Stimulated activated CD4-positive, alpha-beta T cell treated with anti-CD3 and anti-CD28 coated beads, Interleukin-4, amount 100 ng/mL, for 48 hours (primary cell): ENCODE results near the gene KRTAP10-11.
"Not testable (repeated sequence)": the region's sequence is repeated elsewhere in the genome, so short reads cannot be mapped to it uniquely, and the experiment has no call there.

ENCODE experiments used
- DNase-seq, 2 donors: peaks; one replicate each; pipeline ENCODE4 v3.0.0-alpha.2; 2020; ENCODE audit warnings: low read depth in 2 of 2

The KRTAP10-11 gene

DNA sequence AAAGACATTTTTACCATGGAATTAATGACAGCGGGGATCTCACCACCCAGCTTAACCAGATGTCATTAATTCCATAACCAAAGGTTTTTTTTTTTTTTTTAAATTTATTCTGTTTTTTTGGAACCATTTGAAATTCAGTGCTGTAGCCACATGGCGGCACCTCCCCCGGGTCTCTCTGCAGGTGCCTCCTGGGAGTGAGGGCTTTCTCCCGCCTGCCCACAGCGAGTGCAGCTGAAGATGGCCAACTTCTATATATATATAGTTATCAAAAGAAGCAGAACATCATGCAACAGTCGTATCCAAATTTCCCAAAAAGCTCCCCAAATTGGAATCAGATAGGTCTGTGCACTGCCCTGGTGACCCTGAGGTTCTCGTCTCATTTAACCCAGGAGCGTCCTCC is 30.7 kb upstream of the KRTAP10-11 start:
- no peak for DNase-seq

DNA sequence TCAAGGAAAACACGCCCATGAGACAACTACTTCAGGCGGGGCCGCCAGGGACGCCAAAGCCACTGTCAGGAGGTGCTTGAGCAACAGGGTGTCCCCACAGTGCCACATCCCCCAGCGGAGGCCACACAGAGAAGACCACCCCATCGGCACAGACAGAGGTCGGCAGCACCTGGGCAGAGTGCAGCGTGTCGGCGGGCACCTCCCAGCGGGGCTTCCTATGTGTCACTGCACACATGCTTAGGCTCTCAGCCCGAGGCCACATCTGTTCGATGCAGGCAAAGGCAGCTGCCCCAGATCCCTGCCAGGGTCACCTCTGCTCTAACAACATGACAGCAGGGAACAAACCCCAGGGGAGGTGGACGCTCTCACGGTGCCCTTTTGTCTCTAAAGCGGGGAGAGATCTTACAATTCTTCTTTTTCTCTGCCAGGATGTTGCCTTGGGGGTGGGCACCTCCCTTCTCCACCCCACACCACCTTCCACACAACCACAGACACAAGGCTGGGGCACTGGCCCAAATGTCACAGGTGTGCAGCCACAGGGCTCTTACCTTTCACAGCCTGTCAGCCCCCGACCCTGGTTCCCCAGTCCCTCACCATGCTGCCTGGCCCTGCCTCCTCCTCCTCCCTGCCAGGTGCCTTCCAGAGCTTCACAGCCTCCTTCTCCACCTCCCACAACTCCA is 30.2 kb upstream of the KRTAP10-11 start:
- DNase-seq, result no peak

DNA sequence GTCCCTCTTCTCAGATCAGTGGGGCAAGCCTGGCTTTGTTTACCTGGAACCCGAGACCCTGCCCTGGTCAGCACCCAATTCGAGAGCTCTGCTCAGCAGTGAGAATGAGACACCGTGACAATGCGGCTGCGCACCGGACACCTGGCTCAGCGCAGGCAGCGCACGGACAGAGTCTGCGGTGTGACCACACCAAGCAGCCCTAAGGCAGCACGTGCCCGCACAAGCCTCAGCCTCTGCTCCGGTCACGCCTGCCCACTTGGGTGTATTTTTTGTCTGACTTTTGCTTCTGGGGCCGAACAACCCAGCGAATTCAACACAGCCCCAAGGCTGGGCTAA is 29.7 kb upstream of the KRTAP10-11 start:
- no peak for DNase-seq

DNA sequence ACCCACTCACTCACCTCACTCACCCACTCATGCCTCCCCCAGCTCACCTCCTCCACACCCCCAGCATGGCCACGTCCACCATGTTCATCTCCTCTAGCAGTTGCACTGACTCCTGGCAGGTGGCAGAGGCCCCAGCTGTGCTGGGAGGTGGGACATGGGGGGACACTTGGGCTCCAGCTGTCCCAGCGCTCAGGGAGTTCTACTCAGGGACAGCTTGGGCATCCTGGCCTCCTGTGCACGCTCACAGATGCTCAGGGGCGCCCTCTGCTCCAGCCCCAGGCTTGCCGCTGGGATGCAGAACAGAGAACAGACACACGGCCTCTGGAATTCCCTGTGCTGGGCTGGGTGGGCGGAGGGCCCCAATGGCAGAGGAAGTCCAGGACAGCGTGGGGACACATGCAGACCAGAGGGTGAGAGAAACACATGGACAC is 29.1 kb upstream of the KRTAP10-11 start:
- no peak for DNase-seq

DNA sequence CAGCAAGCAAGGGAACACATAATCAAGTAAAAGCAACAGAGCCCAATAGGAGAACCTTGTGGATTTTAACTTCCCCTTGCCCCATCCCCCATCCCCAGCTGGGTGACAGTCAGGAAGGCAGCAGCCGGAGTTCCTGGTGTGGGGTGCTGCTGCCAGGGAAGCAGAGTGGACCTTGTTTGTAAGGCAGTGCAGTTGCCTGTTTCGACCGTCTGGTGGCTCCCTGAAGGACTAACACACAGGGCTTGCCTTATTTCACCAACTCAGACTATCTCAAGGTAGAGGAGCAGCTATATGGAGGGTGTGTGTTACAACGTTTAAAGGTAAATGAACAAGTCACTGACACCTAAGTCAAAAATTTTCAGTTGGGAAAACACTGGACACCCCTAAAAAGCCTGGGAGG is 27.7 kb upstream of the KRTAP10-11 start:
- DNase-seq, result no peak

DNA sequence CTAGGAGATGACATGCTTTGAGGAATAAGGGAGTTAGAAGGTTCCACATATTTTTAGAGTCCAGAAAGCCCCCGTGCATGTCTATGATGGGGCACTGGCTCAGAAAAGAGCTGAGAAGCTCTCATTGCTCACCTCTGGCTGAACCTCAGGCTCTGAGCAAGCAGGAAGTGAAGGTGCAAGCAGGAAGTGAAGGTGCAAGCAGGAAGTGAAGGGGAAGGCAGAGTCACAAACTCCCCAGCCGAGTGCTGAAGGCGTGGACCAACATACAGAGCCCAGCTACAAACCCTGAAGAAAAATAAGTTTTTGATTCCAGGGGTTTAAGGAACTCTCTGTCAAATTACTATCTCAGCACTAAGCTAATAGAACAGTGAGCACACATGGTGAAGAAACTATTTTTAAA is 27.3 kb upstream of the KRTAP10-11 start:
- peak; percentile 22 to 30 for DNase-seq

DNA sequence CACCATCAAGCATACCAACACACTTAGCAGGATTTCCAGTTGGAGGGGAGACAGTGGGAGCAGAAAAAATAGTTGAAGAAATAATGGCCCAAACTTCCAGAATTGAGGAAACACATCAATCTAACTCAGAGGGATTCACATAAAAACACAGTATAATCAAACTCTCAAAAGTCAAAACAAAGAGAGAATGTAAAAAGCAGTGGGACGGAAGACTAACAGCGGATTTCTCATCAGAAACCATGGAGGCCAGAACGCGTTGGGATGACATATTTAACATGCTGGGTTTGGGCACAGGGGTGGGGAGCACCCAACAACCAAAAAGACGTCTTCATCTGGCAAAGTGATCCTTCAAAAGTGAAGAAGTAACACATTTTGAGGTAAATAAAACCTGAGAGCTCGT is 26.3 kb upstream of the KRTAP10-11 start:
- DNase-seq, result no peak

DNA sequence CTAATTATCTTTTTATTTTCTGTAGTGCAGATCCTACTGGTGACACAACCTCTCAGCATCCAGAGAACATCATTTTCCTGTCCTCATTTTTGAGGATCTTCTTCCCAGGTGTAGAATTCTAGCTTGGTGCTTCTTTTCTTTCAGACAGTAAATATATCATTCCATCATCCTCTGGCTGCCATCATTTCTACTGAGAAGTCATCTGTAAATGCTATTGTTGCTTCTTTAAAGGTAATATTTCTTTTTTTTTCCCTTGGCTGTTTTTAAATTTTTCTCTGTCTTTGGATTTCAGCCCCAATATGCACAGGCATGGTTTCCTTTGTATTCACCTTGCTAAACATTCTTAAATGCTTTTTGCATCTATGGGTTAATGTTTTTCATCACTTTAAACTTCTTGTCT is 22.6 kb upstream of the KRTAP10-11 start:
- no peak for DNase-seq

DNA sequence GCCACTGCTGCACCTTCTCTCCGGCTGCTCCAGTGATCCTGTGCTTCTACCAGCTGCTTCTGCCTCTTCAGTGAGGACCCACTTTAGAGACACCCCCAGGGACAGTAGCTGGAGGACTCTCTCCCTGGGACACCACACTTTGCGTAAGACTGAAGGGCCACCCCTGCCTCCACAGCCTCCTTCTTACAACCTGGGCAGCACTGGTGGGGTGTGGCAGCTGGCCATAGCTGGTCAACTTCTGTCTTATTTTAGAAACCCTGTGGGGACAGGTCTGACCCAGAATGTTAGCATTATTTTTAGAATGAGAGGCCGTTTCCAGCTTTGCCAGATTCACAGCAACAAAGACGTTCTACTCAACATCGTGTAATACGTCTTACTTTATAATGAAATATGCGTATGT is 20.5 kb upstream of the KRTAP10-11 start:
- no peak for DNase-seq

DNA sequence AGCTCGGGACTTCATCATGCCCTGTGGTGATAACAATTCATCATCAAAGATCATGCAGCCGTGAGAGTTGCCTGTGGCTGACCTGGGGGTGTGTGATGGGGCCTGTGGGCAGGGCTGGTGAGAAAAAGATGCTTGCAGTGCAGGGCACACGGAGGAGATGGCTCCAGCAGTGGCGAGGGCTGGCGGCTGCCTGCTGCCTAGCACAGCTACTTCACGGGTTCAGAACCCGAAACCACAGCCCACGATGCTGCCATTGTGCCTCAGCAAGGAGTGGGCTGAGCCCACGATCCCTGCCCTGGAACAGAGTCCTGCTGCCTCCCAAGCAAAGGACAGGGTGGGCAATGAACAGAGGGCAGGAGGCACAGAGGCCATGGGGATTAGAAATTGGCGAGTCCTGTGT is 20.0 kb upstream of the KRTAP10-11 start:
- DNase-seq, result no peak

DNA sequence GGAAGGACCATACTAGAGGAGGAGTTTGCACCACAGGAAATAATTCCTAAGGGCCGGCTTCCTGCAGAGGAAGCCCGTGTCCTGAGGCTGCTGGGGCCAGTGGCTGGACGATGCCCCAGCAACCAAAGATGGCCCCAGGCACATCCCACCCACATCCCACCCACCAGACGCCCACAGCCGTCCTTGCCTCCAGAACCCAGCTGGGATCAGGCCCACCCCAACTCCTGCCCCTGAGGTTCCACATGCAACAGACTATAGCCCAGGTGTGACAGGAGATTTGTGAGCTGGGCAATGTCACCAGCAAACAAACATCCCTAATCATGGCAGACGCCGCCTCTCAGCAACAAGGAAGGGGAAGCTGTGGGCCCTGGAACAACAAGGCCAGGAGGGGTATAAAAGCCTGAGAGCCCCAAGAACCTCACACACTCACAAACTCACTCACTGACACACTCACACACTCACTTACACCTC is 19.5 kb upstream of the KRTAP10-11 start, which contains the start of gene KRTAP10-9:
Gene KRTAP10-9 (plus strand): TSS at position 421 of the 471 bp plus-strand sequence. CDS start 79 bp downstream, outside the sequence.
- no peak for DNase-seq

DNA sequence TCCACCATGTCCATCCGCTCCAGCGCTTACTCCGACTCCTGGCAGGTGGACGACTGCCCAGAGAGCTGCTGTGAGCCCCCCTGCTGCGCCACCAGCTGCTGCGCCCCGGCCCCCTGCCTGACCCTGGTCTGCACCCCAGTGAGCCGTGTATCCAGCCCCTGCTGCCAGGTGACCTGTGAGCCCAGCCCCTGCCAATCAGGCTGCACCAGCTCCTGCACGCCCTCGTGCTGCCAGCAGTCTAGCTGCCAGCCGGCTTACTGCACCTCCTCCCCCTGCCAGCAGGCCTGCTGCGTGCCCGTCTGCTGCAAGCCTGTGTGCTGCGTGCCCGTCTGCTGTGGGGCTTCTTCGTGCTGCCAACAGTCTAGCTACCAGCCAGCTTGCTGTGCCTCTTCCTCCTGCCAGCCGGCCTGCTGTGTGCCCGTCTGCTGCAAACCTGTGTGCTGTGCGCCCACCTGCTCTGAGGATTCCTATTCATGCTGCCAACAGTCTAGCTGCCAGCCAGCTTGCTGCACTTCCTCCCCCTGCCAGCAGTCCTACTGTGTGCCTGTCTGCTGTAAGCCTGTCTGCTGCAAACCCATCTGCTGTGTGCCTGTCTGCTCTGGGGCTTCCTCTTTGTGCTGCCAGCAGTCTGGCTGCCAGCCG is 18.9 kb upstream of the KRTAP10-11 start:
- not testable (repeated sequence) for DNase-seq

DNA sequence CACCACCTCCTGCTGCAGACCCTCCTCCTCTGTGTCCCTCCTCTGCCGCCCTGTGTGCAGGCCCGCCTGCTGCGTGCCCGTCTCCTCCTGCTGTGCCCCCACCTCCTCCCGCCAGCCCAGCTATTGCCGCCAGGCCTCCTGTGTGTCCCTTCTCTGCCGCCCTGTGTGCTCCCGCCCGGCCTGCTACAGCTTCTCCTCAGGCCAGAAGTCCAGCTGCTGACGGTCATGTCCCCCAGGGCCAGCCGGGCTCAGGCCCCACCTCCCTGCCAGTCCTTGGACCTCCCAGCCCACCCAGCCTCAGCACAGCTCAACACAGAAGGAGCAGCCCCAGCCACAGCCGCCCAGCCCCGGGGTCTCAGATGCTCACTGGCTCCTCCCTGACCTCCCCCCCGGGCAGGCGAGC is 18.4 kb upstream of the KRTAP10-11 start:
- not testable (repeated sequence) for DNase-seq

DNA sequence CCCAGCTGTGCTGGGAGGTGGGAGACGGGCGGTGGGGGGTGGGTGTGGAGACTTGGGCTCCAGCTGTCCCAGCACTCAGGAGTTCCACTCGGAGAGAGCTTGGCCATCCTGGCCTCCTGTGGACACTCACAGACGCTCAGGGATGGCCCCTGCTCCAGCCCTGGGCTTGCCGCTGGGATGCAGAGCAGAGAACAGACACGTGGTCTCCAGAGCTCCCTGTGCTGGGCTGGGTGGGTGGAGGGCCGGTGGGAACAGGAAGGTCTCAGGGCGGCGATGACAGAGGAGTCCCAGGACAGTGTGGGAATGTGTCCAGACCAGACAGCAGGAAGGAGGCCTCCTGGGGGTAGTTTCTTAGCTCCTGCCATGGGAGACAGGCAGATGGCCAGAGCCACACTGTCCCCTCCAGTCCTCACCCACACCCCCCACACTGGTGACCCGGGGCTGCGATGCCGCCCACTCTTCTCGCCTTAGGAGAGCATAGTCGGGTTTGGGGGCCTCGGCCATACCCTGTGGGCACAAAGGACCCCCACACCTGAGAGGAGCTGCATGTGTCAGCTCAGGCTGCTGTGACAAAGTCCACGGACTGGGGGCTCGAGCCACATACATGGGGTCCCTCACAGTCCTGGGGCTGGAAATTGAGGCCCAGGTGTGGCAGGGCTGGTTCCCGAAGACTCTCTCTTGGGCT is 17.4 kb upstream of the KRTAP10-11 start:
- DNase-seq, result no peak

DNA sequence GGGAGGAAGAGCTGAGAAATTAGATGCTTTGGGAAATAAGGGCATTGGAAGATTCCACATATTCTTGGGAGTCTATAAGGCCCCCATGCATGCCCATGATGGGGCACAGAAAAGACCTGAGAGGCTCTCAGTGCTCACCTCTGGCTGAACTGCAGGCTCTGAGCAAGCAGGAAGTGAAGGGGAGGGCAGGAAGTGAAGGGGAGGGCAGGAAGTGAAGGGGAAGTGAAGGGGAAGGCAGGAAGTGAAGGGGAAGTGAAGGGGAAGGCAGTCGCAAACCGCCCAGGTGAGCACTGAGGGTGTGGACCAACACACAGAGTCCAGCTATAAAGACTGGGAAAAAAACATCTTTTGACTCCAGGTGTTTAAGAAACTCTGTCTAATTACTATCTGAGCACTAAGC is 15.8 kb upstream of the KRTAP10-11 start:
- DNase-seq, result no peak

DNA sequence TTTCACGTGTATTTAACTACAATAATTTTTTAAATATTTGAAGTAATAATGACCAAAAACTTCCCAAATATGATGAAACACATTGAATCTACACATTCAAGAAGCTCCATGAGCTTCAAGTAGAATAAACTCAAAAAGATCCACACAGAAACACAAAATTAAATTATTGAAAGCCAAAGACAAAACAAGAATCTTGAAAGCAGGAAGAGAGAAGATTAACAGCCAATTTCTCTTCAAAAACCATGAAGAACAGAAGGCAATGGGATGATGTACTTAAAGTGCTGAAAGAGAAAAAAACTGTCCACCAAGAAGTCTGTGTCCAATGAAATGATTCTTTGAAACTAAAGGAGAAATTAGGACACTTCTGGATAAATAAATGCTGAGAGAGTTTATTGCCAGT is 14.1 kb upstream of the KRTAP10-11 start:
- DNase-seq, result no peak

DNA sequence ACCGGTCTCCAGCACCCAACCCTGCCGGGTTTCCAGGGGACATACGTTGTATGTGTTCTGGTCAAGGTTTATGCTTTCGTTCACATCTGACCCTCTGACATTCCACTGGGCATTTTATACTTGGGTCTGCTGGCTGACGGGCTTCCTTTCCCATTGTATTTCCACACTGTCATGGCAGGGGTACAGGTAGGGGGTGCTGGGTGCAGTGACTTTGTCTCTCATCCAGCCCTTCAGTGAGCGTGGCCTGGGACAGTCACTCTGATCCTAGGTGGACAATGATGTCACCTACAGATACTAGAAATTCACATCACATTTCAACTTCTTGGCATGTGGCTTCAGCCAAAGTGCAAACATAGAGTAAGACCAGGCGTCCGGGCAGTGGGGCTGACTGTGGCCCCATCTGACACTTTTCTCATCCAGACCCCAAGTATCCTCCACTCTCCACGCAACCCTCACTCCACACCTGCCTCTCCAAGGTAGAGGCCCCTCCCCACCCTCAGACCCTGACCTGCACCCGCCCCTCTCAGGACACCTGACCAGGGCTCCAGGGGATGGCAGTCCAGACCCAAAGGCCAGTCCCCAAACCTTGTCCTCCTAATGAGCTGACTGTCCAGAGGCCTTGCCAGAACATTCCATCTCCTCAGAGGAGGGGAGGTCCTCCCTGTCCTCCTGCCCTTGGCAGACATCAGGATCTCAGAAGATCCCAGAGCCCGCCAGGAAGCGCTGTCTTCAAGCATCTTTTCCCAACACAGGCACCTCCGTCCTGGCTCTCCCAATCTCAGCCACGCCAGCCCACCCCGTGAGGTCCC is 9.8 kb upstream of the KRTAP10-11 start:
- no peak for DNase-seq

DNA sequence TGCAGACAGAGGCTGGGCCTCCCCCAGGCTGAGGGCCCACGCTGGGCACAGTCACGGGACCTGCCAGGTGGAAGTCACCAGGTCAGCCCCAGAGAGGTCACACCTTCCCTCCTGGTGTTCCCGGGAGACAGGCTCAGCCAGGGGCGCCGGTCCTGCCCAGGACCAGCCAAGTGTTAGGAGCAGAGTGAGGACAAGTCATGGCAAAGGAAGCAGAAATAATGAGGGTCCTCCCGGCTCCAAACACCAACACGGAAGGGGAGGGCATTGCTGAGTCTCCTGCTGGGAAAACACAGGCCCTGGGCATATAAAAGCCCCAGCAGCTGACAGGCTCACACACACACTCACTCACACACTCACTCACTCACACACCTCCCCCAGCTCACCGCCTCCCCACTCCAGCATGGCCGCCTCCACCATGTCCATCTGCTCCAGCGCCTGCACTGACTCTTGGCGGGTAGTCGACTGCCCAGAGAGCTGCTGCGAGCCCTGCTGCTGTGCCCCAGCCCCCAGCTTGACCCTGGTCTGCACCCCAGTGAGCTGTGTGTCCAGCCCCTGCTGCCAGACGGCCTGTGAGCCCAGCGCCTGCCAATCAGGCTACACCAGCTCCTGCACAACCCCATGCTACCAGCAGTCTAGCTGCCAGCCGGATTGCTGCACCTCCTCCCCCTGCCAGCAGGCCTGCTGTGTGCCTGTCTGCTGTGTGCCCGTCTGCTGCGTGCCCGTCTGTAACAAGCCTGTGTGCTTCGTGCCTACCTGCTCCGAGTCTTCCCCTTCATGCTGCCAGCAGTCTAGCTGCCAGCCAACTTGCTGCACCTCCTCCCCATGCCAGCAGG is 9.0 kb upstream of the KRTAP10-11 start, which contains the start of gene KRTAP10-10:
Gene KRTAP10-10 (plus strand): TSS at position 339 of the 833 bp plus-strand sequence. CDS start 62 bp downstream, at position 401.
- no peak for DNase-seq

DNA sequence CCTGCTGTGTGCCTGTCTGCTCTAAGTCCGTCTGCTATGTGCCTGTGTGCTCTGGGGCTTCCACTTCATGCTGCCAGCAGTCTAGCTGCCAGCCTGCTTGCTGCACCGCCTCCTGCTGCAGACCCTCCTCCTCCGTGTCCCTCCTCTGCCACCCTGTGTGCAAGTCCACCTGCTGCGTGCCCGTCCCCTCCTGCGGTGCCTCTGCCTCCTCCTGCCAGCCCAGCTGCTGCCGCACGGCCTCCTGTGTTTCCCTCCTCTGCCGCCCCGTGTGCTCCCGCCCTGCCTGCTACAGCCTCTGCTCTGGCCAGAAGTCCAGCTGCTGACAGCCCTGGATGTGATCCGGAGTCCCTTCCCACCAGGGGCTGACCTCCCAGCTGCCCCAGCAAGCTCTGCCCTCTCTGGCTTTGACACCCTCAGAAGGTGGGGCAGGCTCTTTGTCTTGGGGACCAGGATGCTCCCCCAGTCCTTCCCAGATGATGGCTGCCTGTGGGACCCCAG is 8.3 kb upstream of the KRTAP10-11 start:
- DNase-seq, result not testable (repeated sequence)

DNA sequence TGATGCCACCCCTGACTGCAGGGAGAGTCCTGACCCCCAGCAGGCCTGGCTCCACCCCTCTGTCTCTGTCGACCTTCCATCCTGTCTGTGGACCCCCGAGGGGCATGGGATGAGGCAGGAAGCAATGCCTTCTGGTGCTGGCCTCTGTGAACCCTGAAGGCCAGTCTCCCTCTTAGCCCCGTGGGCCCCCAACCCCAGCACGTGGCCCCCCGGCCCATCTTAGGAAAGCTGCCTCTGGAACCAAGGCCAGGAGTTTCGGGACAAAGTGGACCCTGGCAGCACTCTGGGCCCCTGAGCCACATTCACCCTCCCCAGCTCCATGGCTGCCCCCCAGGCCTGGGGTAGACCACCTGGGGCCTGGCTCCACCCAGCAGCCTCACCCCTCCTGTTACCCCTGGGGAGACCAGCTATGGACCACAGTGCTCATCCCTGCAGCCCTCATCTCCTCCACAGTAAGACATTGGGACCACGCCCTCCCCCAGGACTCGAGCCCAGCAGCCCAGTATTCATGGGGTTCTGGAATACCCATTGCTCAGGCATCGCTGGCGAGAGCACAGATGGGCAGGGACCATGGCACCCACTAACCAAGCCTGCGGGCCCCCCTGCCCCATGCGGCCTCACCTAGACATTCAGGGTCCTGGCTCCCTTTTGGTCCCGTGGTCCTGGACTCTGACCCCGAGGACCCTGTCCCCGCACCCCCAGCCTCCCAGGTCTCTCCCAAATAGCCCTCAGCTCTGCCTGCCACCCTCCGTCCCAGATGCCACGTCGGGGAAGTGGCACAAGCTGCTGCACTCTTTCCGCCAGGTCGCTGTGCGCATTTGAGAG is 7.5 kb upstream of the KRTAP10-11 start:
- DNase-seq, result not testable (repeated sequence)
